Glutamatergic neuron (in vitro differentiated cells): ENCODE results near the gene MOB3B. TPM values are rescaled to one million over a fixed set of nuclear protein-coding genes. Genes with fewer than 3 reads are reported as not detected.

Experiments
- DNase-seq: peaks from one replicate; pipeline ENCODE4 v3.0.0; 2022
- H3K27ac Mint-ChIP-seq: one replicate; pipeline ENCODE4 v1.8.0; 2020; ENCODE audit warnings: mild to moderate bottlenecking, mixed read lengths, inconsistent platforms; ENCODE audit not compliant: unreplicated experiment
- H3K27me3 Mint-ChIP-seq: one replicate; pipeline ENCODE4 v1.8.0; 2020; ENCODE audit warnings: mild to moderate bottlenecking, moderate library complexity, mixed read lengths, inconsistent platforms; ENCODE audit not compliant: unreplicated experiment
- H3K36me3 Mint-ChIP-seq: one replicate; pipeline ENCODE4 v1.8.0; 2020; ENCODE audit warnings: mild to moderate bottlenecking, mixed read lengths, inconsistent platforms; ENCODE audit not compliant: unreplicated experiment
- H3K4me1 Mint-ChIP-seq: one replicate; pipeline ENCODE4 v1.8.0; 2020; ENCODE audit warnings: mild to moderate bottlenecking, low read depth, mixed read lengths, inconsistent platforms; ENCODE audit not compliant: unreplicated experiment
- H3K4me3 Mint-ChIP-seq: one replicate; pipeline ENCODE4 v1.8.0; 2020; ENCODE audit warnings: mild to moderate bottlenecking, mixed read lengths, inconsistent platforms; ENCODE audit not compliant: unreplicated experiment
- H3K9me3 Mint-ChIP-seq: one replicate; pipeline ENCODE4 v1.8.0; 2020; ENCODE audit warnings: mild to moderate bottlenecking, moderate library complexity, mixed read lengths, inconsistent platforms; ENCODE audit not compliant: unreplicated experiment
- CTCF ChIP-seq: fragments of 200-600 bp; sonication (generic); IDR thresholded peaks from one replicate; pipeline ENCODE4 v1.5.0; 2021; ENCODE audit not compliant: partially characterized antibody, unreplicated experiment
- total RNA-seq: library from RNA; stranded (reverse); fragmentation: NEBNext Ultra II Directional; extraction: Animal tissue kit (Norgen Biotek cat#: 25700); gene quantifications from one replicate; pipeline ENCODE4 v1.2.1, GENCODE V29; 2021; ENCODE audit not compliant: unreplicated experiment

The MOB3B gene
- total RNA-seq, 1 donor from 2014 or later = 1.8 TPM

GRCh38 chr9:27308691-27309390 is 220.8 kb downstream of the MOB3B start:
- Mint-ChIP-seq H3K4me1 (no peaks in the 10 kb centered on the region), H3K27ac (no peak overlapping the region), H3K27me3 (peaks cover 3% of the 10 kb centered on the region), H3K4me3 (no peak overlapping the region), H3K9me3 (peaks cover 4% of the 10 kb centered on the region), H3K36me3 (no peaks in the 10 kb centered on the region)
- DNase-seq = no peak
- TF ChIP-seq CTCF = no peak

- Mint-ChIP-seq H3K4me3 (no peak overlapping the region), H3K27me3 (no peaks in the 10 kb centered on the region), H3K36me3 (no peaks in the 10 kb centered on the region), H3K9me3 (peaks cover 4% of the 10 kb centered on the region), H3K27ac (no peak overlapping the region), H3K4me1 (no peaks in the 10 kb centered on the region)
- no peak for TF ChIP-seq CTCF
- no peak for DNase-seq
These were observed 225.1 kb downstream of the MOB3B start for GRCh38 chr9:27304521-27304920.

- TF ChIP-seq CTCF = no peak
- Mint-ChIP-seq H3K4me3 (no peak overlapping the region), H3K27ac (no peak overlapping the region)
These were observed 226.4 kb downstream of the MOB3B start for GRCh38 chr9:27303219-27303618.

GRCh38 chr9:27297050-27297449 is 232.6 kb downstream of the MOB3B start, which contains the start of gene EQTN:
EQTN (minus strand) TSS chr9:27297150; CDS start chr9:27297055, 95 bp downstream.
- no peak for TF ChIP-seq CTCF
- no peaks in the 10 kb centered on the region for H3K27me3 Mint-ChIP-seq
- no peaks in the 10 kb centered on the region for H3K9me3 Mint-ChIP-seq
- peaks cover 11% of the 10 kb centered on the region for H3K4me1 Mint-ChIP-seq
- H3K4me3 Mint-ChIP-seq = no peak within 1 kb of the TSS
- H3K36me3 Mint-ChIP-seq = no peaks in the 10 kb centered on the region
- no peak within 1 kb of the TSS for H3K27ac Mint-ChIP-seq
- DNase-seq = no peak

More at GRCh38 chr9:27303219-27303618, 226.4 kb downstream of the MOB3B start:
- no peaks in the 10 kb centered on the region for H3K27me3 Mint-ChIP-seq
- no peaks in the 10 kb centered on the region for H3K36me3 Mint-ChIP-seq
- H3K9me3 Mint-ChIP-seq = peaks cover 4% of the 10 kb centered on the region
- no peaks in the 10 kb centered on the region for H3K4me1 Mint-ChIP-seq
- no peak for DNase-seq

GRCh38 chr9:27293996-27294395 is 235.6 kb downstream of the MOB3B start:
- DNase-seq = no peak
- no peak overlapping the region for H3K4me3 Mint-ChIP-seq
- H3K27ac Mint-ChIP-seq = no peak overlapping the region
- H3K36me3 Mint-ChIP-seq = no peaks in the 10 kb centered on the region
- H3K27me3 Mint-ChIP-seq = no peaks in the 10 kb centered on the region
- peaks cover 11% of the 10 kb centered on the region for H3K4me1 Mint-ChIP-seq
- TF ChIP-seq CTCF = no peak
- H3K9me3 Mint-ChIP-seq = no peaks in the 10 kb centered on the region
